NCI-H345 (cell line): ENCODE data around the gene PRR5L.

ENCODE experiments used
- DNase-seq: peaks from one replicate; lab custom pipeline; 2025; lab: John Stamatoyannopoulos, UW

Gene PRR5L

GRCh38 chr11:36358436-36358835 is 62.3 kb downstream of the PRR5L start:
- DNase-seq, result no peak

GRCh38 chr11:36360318-36360717 is 64.2 kb downstream of the PRR5L start:
- no peak for DNase-seq

DNA sequence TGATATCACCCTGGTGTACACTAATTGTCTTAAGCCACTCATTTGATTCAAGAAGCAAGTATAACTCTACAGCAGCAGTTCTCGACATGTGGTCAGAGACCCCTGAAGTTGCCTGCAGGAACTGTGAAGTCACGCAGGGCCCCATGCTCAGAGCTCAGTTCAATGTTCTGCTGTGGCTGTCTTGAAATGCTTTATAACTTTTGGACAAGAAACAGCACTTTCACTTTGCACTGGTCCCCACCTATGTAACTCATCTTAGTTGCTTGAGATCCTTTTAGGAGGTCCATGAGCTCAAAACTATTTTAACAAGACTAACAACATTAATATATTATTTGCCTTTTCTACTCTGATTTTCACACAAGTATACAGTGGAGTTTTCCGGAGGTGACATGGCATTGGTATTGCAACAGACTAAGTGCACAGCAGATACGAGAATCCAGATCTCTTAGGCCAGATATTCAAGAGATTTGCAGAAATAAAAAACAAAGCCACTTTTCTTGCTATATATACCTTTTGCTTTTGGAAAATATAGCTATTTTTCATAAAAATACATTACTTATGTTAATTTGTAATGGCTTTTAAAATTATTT is 64.8 kb downstream of the PRR5L start:
- DNase-seq, result no peak

DNA sequence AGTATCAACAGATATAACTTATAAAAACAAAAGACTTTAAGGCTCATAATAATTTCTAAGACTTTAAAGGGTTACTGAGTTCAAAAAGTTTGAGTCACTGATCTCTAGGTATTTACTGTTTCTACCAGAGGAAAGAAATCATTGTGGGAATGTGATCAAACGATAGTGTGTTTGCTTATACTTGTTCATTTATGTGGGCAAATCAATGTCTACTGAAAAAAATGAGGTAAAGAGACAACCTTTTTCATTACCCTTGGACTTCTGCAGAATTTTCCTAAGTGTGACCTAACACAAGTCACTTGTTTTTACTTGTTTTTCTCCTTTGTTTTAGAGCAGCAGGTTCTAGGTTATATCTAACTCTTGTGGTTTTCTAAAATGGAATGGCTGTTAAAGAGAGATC is 65.4 kb downstream of the PRR5L start:
- DNase-seq, result no peak

GRCh38 chr11:36361901-36362391 is 65.9 kb downstream of the PRR5L start:
- DNase-seq, result no peak

- no peak for DNase-seq
Measured at GRCh38 chr11:36362902-36363301, 66.8 kb downstream of the PRR5L start.

GRCh38 chr11:36363361-36364268 is 67.5 kb downstream of the PRR5L start:
- DNase-seq, result no peak

DNA sequence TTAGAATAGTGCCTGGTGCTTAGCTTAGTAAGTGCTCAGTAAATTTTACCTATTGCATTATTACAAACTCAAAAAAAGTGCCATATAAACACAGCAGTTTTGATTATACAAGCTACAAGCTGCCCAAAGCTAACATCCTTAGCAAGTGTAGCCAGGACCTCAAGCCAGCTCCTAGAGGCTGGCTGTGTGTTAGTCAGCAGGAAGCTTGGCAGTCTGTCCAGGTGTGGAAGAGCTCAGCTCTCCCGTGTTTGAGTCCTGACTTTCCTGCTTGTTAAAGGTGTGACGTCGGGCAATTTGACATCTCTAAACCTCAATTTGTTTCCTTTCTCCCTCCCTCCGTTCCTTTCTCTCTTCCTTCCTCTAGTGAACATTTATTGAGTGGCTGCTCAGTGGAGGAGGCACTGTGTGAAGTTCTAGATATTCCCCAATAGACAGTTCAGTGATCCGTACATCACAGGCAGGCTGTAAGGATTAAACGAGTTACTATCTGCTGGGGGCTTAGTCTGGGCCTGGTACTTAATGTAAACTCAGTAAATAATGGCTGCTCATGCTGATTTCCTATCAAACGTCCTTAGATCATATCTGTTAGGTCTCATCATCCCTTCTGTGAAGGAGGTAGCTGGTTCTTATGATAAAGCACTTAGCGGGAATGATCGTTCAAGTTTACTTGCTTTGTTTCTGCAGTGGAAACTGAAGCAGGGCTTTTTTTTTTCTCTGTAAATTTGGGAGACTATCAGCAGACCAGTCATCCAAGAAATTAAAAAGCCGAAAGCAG is 68.7 kb downstream of the PRR5L start:
- no peak for DNase-seq

DNA sequence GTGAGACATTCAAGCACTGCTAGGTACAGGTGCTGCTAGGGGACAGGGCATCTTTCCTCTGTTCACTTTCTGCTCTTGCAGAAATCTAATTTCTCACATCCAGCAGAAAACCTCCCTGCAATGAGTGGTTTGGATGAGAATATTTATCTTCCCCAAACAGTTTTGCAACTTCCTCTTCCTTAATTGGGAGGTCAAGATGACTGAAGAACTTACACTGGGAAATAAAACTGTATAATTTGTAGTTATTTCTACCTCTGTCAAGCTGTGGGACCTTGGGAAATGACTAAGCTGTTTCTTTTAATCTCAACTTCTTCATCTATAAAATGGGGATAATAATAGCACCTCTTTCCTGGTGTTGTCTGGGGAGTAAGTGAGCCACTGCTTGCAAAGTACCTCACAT is 69.8 kb downstream of the PRR5L start:
- DNase-seq, result no peak

DNA sequence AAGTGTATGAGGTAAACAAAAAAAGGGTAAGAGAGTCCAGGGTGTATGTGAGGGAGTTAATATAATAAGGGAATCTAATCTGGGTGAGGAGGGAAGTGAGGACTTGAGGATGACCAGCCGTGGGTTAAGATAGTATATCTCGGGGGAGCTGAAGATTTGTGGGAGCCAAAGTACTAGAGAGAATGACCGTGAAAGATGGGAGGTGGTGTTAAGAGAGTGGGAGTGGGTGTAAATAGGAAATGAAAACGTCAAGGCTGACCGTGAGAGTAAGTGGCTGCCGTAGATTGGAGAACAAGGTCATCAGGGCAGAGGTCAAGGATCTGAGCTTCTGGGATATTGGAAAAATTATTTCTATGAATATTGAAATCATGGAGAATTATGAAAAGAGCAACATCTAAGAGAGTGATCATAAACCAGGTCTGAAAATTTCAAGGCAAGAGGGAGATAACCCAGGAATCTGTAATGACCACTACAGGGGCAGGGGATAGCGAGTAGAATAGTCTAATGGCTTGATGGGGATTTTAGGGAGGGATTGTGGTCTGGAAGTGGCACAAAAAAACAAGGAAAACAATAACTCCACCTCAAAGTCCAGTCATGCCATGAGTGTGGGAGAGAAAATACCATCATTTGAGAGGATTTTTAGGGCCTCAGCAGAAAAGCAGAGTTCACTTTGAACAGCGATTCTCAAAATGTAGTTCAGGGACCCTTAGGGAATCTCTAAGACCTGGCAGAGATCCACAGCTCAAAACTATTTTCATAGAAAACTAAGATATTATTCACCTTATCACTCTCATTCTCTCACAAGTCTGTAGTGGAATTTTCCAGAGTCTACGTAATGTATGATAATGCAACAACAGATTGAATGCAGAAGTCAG is 72.0 kb downstream of the PRR5L start:
- DNase-seq, result no peak

DNA sequence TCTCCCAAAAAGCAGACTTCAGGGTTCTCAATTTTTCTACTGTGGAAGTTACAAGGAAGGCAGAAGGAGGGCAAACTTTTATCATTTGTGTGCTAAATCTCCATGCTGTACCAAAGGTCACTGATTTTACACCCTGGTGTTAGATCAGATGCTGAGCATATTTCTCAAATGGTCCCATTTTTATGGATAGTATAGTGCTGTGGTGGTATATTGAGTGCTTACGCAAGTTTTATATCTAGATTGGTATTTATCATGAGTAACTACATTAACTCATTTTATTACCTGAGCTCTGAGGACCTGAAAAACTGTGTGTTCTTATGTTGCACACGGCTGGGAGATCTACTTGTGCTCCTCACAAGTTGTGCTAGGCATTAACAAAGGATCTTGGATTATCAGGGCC is 75.1 kb downstream of the PRR5L start:
- no peak for DNase-seq

DNA sequence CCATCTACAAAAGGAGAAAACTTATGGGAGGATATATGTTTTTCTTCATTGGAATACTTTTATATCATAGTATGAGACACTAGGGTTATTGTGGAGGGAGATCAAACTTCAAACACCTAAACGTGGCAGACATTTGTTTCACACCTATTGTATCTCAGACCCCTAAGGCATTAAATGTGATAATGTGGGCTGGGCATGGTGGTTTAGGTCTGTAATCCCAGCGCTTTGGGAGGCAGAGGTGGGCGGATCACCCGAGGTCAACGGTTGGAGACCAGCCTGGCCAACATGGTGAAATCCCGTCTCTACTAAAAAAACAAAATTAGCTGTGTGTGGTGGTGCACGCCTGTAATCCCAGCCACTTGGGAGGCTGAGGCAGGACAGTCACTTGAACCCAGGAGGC is 75.5 kb downstream of the PRR5L start:
- no peak for DNase-seq

DNA sequence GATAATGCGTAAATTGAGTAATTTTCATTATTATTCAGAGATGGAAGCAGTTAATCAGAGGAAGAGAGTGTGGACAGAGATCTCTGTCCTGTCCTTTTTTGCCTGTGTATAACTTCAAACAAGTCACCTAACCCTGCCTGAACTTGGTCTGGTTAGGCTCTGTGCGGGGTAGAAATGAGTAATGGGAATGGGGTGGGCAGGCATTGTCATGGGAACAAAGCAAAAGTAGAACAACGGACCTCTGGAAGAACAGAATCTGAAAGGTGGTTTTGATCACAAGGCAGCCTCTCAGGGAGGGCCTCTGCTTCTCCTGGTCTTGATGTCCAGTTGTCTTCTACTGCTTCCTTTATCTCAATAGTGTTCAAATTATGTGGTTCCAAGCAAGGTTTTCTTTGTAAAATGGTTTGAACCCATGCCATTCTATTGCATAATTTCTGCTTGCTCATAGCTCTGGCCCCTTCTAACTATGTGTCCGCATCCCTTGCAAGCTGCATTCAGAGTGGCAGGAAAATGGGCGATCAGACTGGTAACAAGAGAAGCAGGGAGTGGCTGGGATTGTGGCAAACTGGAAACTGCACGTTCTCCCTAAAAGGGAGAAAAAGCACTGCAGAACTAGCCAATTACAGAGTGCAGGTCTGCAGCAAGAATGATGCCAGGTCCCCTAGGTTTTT is 76.1 kb downstream of the PRR5L start:
- no peak for DNase-seq

GRCh38 chr11:36373016-36374010 is 77.2 kb downstream of the PRR5L start:
- DNase-seq, result no peak

GRCh38 chr11:36374726-36375125 is 78.6 kb downstream of the PRR5L start:
- no peak for DNase-seq

- no peak for DNase-seq
Measured at GRCh38 chr11:36375353-36376008, 79.4 kb downstream of the PRR5L start.

DNA sequence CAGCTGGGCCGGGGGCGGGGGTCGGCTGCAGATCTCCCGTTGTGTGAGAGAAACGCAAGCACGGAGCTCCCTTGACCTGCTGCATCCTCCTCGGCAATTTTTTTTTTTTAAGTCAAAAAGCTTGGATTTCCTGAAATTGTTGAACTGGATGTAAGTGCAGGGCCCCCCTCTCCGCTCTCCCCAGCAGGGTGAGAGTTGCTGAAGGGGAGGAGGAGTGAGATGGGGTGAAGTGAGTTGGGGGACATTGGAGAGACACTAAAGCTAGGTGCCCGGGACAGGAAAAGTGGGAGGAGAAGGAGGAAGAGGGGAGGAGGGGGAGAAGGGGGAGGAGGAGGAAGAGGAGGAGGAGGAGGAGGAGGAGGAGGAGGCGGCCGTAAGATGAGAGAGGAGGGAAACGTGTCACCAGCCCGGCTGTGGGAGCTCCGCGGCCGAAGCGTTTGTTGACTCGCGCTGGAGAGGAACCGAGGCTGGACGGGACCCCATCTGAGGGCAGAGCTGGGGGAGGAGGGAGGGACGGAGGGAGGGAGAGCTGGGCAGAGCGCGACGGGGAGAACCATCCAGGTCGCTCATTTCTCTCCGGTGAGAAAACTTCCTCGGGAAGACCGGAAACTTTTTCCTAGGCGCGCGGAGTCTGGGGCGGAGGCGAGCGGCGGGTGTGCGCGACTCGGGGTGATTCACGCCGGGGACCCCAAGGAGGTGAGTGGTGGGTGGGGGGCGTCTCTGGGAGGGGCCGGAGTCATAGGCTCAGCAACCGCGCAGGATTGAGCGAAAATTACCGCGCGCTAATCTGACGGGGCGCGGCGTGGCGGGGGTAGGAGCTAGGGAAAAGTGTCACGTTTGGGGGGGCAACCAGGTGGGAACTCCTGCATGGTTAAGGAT is 80.2 kb downstream of the PRR5L start:
- no peak for DNase-seq
